Measurements from ENCODE around the gene PDE7B. TPM values are rescaled to one million over a fixed set of nuclear protein-coding genes. Genes with fewer than 3 reads are reported as not detected.

The PDE7B gene
- total RNA-seq, 3 donors from 2014 or later (not counting 1 experiment from before 2014, with no cell fraction given), result 0.14 to 0.18 TPM; not detected in 1

DNA sequence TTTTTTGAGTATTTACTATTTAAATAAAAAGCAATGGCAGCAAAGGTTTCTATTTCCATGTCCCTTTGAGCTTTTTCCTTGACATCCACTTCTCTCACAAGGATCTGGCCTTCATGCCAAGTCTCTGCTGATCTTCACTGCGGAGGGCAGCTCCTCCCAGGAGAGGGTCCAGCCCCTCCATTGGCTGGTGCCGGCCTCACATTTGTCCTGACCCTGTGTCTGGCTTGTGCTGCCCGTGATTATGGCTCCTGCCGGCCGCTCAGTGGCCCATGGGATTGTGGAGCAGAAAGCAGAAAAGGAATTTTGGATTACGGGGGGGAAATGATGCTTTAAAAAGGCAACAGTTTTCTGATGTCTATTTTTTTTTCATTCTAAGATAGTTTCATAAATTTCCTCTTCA lies 31.2 kb upstream of the PDE7B start:
- intact Hi-C loops (cut with micrococcal nuclease), result no loop called here
- no peak overlapping the region for H3K4me3 Mint-ChIP-seq
- H3K27me3 ChIP-seq (ENCODE audit: control insufficient read depth, insufficient read depth, low read length), result no peaks in the 10 kb centered on the region
- no peak overlapping the region for H3K27ac ChIP-seq (ENCODE audit: low read length)
- H3K9me3 Mint-ChIP-seq, result no peaks in the 10 kb centered on the region
- no peaks in the 10 kb centered on the region for H3K27me3 Mint-ChIP-seq (ENCODE audit: low read depth in 2 of 2)
- no peaks in the 10 kb centered on the region for H3K4me1 ChIP-seq (ENCODE audit: control insufficient read depth, insufficient read depth, low read length)
- no peaks in the 10 kb centered on the region for H3K9me3 ChIP-seq (ENCODE audit: control insufficient read depth, insufficient read depth, low read length)
- H3K4me1 Mint-ChIP-seq, result no peaks in the 10 kb centered on the region
- no peak for ATAC-seq
- H3K27ac Mint-ChIP-seq, result no peak overlapping the region
- no peak for DNase-seq
- WGBS (ENCODE audit: insufficient coverage), result 89% methylated on average over 5 of the region's 6 CpGs
- H3K36me3 Mint-ChIP-seq, result no peaks in the 10 kb centered on the region
- no peaks in the 10 kb centered on the region for H3K36me3 ChIP-seq (ENCODE audit: control insufficient read depth, insufficient read depth, low read length)
- no peak overlapping the region for H3K4me3 ChIP-seq (ENCODE audit: low read length)
- TF ChIP-seq, protein P1, sequence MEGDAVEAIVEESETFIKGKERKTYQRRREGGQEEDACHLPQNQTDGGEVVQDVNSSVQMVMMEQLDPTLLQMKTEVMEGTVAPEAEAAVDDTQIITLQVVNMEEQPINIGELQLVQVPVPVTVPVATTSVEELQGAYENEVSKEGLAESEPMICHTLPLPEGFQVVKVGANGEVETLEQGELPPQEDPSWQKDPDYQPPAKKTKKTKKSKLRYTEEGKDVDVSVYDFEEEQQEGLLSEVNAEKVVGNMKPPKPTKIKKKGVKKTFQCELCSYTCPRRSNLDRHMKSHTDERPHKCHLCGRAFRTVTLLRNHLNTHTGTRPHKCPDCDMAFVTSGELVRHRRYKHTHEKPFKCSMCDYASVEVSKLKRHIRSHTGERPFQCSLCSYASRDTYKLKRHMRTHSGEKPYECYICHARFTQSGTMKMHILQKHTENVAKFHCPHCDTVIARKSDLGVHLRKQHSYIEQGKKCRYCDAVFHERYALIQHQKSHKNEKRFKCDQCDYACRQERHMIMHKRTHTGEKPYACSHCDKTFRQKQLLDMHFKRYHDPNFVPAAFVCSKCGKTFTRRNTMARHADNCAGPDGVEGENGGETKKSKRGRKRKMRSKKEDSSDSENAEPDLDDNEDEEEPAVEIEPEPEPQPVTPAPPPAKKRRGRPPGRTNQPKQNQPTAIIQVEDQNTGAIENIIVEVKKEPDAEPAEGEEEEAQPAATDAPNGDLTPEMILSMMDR (IDR thresholded peaks at IDR 0.05), result no peak

DNA sequence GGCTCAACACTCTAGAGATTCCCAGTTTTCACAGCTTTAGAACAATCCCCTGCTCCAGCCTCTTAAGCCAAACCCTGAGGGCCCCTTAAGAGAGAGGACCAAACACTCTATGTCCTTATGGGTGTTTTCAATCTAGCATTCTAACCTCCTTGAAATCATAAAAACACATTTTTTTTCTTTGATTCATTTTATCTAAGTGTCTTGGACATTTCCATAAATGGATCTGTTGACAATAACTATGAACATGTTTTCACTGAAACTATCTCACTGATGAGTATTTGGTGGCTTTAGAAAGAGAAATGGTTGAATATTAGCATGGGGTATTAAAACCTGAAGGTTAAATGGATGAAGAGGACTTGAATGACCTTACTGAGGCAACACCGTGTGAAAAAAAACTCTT lies 27.6 kb upstream of the PDE7B start:
- H3K27me3 Mint-ChIP-seq (ENCODE audit: low read depth in 2 of 2), result no peaks in the 10 kb centered on the region
- H3K4me1 ChIP-seq (ENCODE audit: control insufficient read depth, insufficient read depth, low read length), result no peaks in the 10 kb centered on the region
- no peak overlapping the region for H3K27ac Mint-ChIP-seq
- no peak for DNase-seq
- no peaks in the 10 kb centered on the region for H3K4me1 Mint-ChIP-seq
- no peaks in the 10 kb centered on the region for H3K27me3 ChIP-seq (ENCODE audit: control insufficient read depth, insufficient read depth, low read length)
- 100% methylated on average over 1 of the region's 1 CpG for WGBS (ENCODE audit: insufficient coverage)
- no peak overlapping the region for H3K4me3 Mint-ChIP-seq
- no peaks in the 10 kb centered on the region for H3K9me3 ChIP-seq (ENCODE audit: control insufficient read depth, insufficient read depth, low read length)
- intact Hi-C loops (cut with micrococcal nuclease), result no loop called here
- no peaks in the 10 kb centered on the region for H3K36me3 ChIP-seq (ENCODE audit: control insufficient read depth, insufficient read depth, low read length)
- no peak overlapping the region for H3K27ac ChIP-seq (ENCODE audit: low read length)
- TF ChIP-seq, protein P1 (IDR thresholded peaks at IDR 0.05), result no peak
- no peak overlapping the region for H3K4me3 ChIP-seq (ENCODE audit: low read length)
- no peaks in the 10 kb centered on the region for H3K9me3 Mint-ChIP-seq
- no peaks in the 10 kb centered on the region for H3K36me3 Mint-ChIP-seq
- no peak for ATAC-seq

DNA sequence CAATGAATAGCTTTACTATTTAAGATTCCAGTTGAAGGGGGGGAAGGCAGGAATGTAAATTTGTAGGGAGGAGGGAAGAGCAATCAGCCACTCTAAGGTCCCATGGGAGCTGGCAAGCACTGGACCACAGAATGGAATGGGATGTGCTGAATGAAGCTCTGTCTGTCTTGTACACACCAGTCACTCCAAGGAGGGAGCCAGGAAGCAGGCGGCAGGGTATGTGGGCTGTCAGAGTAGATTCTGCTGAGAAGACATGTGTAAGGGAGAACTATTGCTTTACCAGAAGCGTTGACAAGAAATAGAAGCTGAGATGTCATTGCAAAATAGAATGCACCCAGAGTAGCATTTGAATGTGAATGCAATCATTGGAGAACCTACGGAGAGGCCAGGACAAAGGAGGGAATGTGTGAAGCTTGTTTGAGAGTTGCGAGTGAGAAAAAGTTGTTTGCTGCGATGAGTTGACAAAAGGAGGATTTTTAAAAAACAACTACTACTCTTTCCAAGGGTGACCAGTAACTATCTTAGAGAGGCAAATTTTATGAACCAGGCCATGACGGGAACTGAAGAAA lies 25.2 kb upstream of the PDE7B start:
- no peak overlapping the region for H3K4me3 Mint-ChIP-seq
- Histone ChIP-seq H3K4me1 (ENCODE audit: control insufficient read depth, insufficient read depth, low read length) (no peaks in the 10 kb centered on the region), H3K27me3 (ENCODE audit: control insufficient read depth, insufficient read depth, low read length) (no peaks in the 10 kb centered on the region), H3K9me3 (ENCODE audit: control insufficient read depth, insufficient read depth, low read length) (no peaks in the 10 kb centered on the region), H3K27ac (ENCODE audit: low read length) (no peak overlapping the region), H3K4me3 (ENCODE audit: low read length) (no peak overlapping the region), H3K36me3 (ENCODE audit: control insufficient read depth, insufficient read depth, low read length) (no peaks in the 10 kb centered on the region)
- no peaks in the 10 kb centered on the region for H3K36me3 Mint-ChIP-seq
- no peak for DNase-seq
- no peaks in the 10 kb centered on the region for H3K4me1 Mint-ChIP-seq
- no peaks in the 10 kb centered on the region for H3K27me3 Mint-ChIP-seq (ENCODE audit: low read depth in 2 of 2)
- no peak overlapping the region for H3K27ac Mint-ChIP-seq
- TF ChIP-seq, protein P1 (IDR thresholded peaks at IDR 0.05), result no peak
- WGBS (ENCODE audit: insufficient coverage), result 96% methylated on average over 5 of the region's 6 CpGs
- intact Hi-C loops (cut with micrococcal nuclease), result no loop called here
- no peaks in the 10 kb centered on the region for H3K9me3 Mint-ChIP-seq
- ATAC-seq, result no peak

DNA sequence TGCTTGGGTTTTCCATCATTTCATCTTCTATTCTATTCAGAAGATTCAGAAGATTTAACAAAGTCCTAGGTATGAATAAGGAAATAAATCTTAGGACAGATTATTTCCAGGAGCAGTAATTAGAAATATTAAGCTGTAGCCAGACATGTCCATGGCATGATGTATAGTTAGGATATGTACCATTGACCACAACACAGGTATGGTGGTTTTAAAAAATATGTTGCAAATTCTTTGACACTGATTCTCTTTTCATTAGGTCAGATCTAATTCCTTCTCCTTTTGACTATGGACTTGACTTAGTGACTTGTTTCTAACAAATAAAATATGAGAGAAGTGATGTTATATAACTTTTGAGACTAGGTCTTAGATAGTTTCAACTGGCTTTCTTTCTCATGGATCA lies 23.5 kb upstream of the PDE7B start:
- no peak for ATAC-seq
- Mint-ChIP-seq H3K4me3 (no peak overlapping the region), H3K27ac (no peak overlapping the region), H3K9me3 (no peaks in the 10 kb centered on the region), H3K4me1 (no peaks in the 10 kb centered on the region), H3K36me3 (no peaks in the 10 kb centered on the region), H3K27me3 (ENCODE audit: low read depth in 2 of 2) (peaks cover under 1 to 10% of the 10 kb centered on the region in 2 donors)
- no peak overlapping the region for H3K27ac ChIP-seq (ENCODE audit: low read length)
- intact Hi-C loops (cut with micrococcal nuclease), result no loop called here
- no peaks in the 10 kb centered on the region for H3K36me3 ChIP-seq (ENCODE audit: control insufficient read depth, insufficient read depth, low read length)
- H3K27me3 ChIP-seq (ENCODE audit: control insufficient read depth, insufficient read depth, low read length), result no peaks in the 10 kb centered on the region
- TF ChIP-seq, protein P1 (IDR thresholded peaks at IDR 0.05), result no peak
- no peaks in the 10 kb centered on the region for H3K9me3 ChIP-seq (ENCODE audit: control insufficient read depth, insufficient read depth, low read length)
- no peak for DNase-seq
- no peak overlapping the region for H3K4me3 ChIP-seq (ENCODE audit: low read length)
- no peaks in the 10 kb centered on the region for H3K4me1 ChIP-seq (ENCODE audit: control insufficient read depth, insufficient read depth, low read length)

Data from natural killer cell (primary cell).